Mucosa of stomach (tissue), 1 donor: Measurements from ENCODE around the gene PAPOLG.
A peak's percentile ranks its signal among the peaks of the same experiment; 100 is the strongest.

Source experiments
- H3K27me3 ChIP-seq: one replicate; pipeline ENCODE4 v1.7.0; 2013; ENCODE audit warnings: mild to moderate bottlenecking, low read length; ENCODE audit not compliant: control insufficient read depth, insufficient read depth
- H3K36me3 ChIP-seq: one replicate; pipeline ENCODE4 v1.7.0; 2013; ENCODE audit warnings: low read length; ENCODE audit not compliant: control insufficient read depth, insufficient read depth
- H3K4me1 ChIP-seq: one replicate; pipeline ENCODE4 v1.7.0; 2013; ENCODE audit warnings: mild to moderate bottlenecking, low read length; ENCODE audit not compliant: control insufficient read depth, insufficient read depth
- H3K4me3 ChIP-seq: one replicate; pipeline ENCODE4 v1.7.0; 2013; ENCODE audit warnings: low read length
- H3K9ac ChIP-seq: one replicate; pipeline ENCODE4 v1.7.0; 2013; ENCODE audit warnings: mild to moderate bottlenecking, low read length, moderate library complexity
- H3K9me3 ChIP-seq: one replicate; pipeline ENCODE4 v1.7.0; 2013; ENCODE audit warnings: mild to moderate bottlenecking, low read length, moderate library complexity; ENCODE audit not compliant: control insufficient read depth
- donor health status: Pancreatic carcinoma.

The PAPOLG gene

GRCh38 chr2:60756097-60757087 is at the start of gene PAPOLG:
TSS of gene PAPOLG (plus strand) at chr2:60756268. CDS start at chr2:60756479, 211 bp downstream.
- no peaks in the 10 kb centered on the region for H3K9me3 ChIP-seq
- H3K9ac ChIP-seq = peak within 1 kb of the TSS; percentile 78
- H3K4me3 ChIP-seq = peak within 1 kb of the TSS; percentile 45
- H3K4me1 ChIP-seq = peaks cover 5% of the 10 kb centered on the region
- no peaks in the 10 kb centered on the region for H3K27me3 ChIP-seq
- H3K36me3 ChIP-seq = no peaks in the 10 kb centered on the region

GRCh38 chr2:60707750-60708371 is 48.2 kb upstream of the PAPOLG start:
- Histone ChIP-seq H3K4me1 (no peaks in the 10 kb centered on the region), H3K9ac (no peak overlapping the region), H3K36me3 (no peaks in the 10 kb centered on the region), H3K9me3 (no peaks in the 10 kb centered on the region), H3K27me3 (no peaks in the 10 kb centered on the region), H3K4me3 (no peak overlapping the region)

- Histone ChIP-seq H3K9me3 (no peaks in the 10 kb centered on the region), H3K4me1 (no peaks in the 10 kb centered on the region), H3K9ac (no peak overlapping the region), H3K36me3 (no peaks in the 10 kb centered on the region), H3K4me3 (no peak overlapping the region), H3K27me3 (no peaks in the 10 kb centered on the region)
Measured at GRCh38 chr2:60708630-60709320, 47.3 kb upstream of the PAPOLG start.

GRCh38 chr2:60710707-60711106 is 45.4 kb upstream of the PAPOLG start:
- Histone ChIP-seq H3K36me3 (no peaks in the 10 kb centered on the region), H3K4me1 (no peaks in the 10 kb centered on the region), H3K27me3 (no peaks in the 10 kb centered on the region), H3K9me3 (no peaks in the 10 kb centered on the region), H3K9ac (no peak overlapping the region), H3K4me3 (no peak overlapping the region)

- Histone ChIP-seq H3K27me3 (no peaks in the 10 kb centered on the region), H3K9ac (no peak overlapping the region), H3K36me3 (no peaks in the 10 kb centered on the region), H3K9me3 (no peaks in the 10 kb centered on the region), H3K4me3 (no peak overlapping the region), H3K4me1 (no peaks in the 10 kb centered on the region)
Measured at GRCh38 chr2:60715561-60715960, 40.5 kb upstream of the PAPOLG start.

- no peaks in the 10 kb centered on the region for H3K36me3 ChIP-seq
- H3K4me1 ChIP-seq = no peaks in the 10 kb centered on the region
- no peak overlapping the region for H3K9ac ChIP-seq
- H3K27me3 ChIP-seq = no peaks in the 10 kb centered on the region
- H3K4me3 ChIP-seq = no peak overlapping the region
- H3K9me3 ChIP-seq = no peaks in the 10 kb centered on the region
Measured at GRCh38 chr2:60717691-60718090, 38.4 kb upstream of the PAPOLG start.

- Histone ChIP-seq H3K4me1 (no peaks in the 10 kb centered on the region), H3K36me3 (no peaks in the 10 kb centered on the region), H3K9ac (no peak overlapping the region), H3K27me3 (no peaks in the 10 kb centered on the region), H3K4me3 (no peak overlapping the region), H3K9me3 (no peaks in the 10 kb centered on the region)
Measured at GRCh38 chr2:60719331-60719730, 36.7 kb upstream of the PAPOLG start.

GRCh38 chr2:60725466-60725865 is 30.6 kb upstream of the PAPOLG start:
- H3K9me3 ChIP-seq = no peaks in the 10 kb centered on the region
- H3K4me3 ChIP-seq = no peak overlapping the region
- H3K4me1 ChIP-seq = no peaks in the 10 kb centered on the region
- no peak overlapping the region for H3K9ac ChIP-seq
- H3K27me3 ChIP-seq = no peaks in the 10 kb centered on the region
- H3K36me3 ChIP-seq = no peaks in the 10 kb centered on the region

GRCh38 chr2:60728855-60729254 is 27.2 kb upstream of the PAPOLG start:
- Histone ChIP-seq H3K27me3 (no peaks in the 10 kb centered on the region), H3K36me3 (no peaks in the 10 kb centered on the region), H3K4me3 (no peak overlapping the region), H3K9me3 (no peaks in the 10 kb centered on the region), H3K4me1 (no peaks in the 10 kb centered on the region), H3K9ac (no peak overlapping the region)

- H3K4me1 ChIP-seq = no peaks in the 10 kb centered on the region
Measured at GRCh38 chr2:60735496-60736250, 20.4 kb upstream of the PAPOLG start.

GRCh38 chr2:60738679-60739078 is 17.4 kb upstream of the PAPOLG start:
- no peaks in the 10 kb centered on the region for H3K9me3 ChIP-seq
- no peaks in the 10 kb centered on the region for H3K36me3 ChIP-seq
- no peak overlapping the region for H3K9ac ChIP-seq
- no peaks in the 10 kb centered on the region for H3K4me1 ChIP-seq
- peaks cover 11% of the 10 kb centered on the region for H3K27me3 ChIP-seq
- no peak overlapping the region for H3K4me3 ChIP-seq

More at GRCh38 chr2:60735496-60736250, 20.4 kb upstream of the PAPOLG start:
- peaks cover 11% of the 10 kb centered on the region for H3K27me3 ChIP-seq
- no peak overlapping the region for H3K9ac ChIP-seq
- no peaks in the 10 kb centered on the region for H3K9me3 ChIP-seq
- no peaks in the 10 kb centered on the region for H3K36me3 ChIP-seq
- no peak overlapping the region for H3K4me3 ChIP-seq
